Measurements from ENCODE around the gene NPC2. TPM values are rescaled to one million over a fixed set of nuclear protein-coding genes. Genes with fewer than 3 reads are reported as not detected.
A peak's percentile ranks its signal among the peaks of the same experiment; 100 is the strongest.

Gene NPC2
- total and polyA plus RNA-seq, 8 donors: 33.6 to 137 (median 59.1) TPM

- no peak for DNase-seq
- H3K27me3 ChIP-seq: no peaks in the 10 kb centered on the region
- no peak for FAIRE-seq
These were observed 24.6 kb upstream of the NPC2 start for GRCh38 chr14:74517731-74518130.

GRCh38 chr14:74516451-74517160, 23.5 kb upstream of the NPC2 start:
- Histone ChIP-seq H3K27me3 (no peaks in the 10 kb centered on the region), H3K36me3 (no peaks in the 10 kb centered on the region), H3K27ac (no peak overlapping the region), H3K4me3 (no peak overlapping the region), H3K4me1 (no peaks in the 10 kb centered on the region), H3K9me3 (no peaks in the 10 kb centered on the region)
- FAIRE-seq (no peak), ATAC-seq (no peak), DNase-seq (peak in 1 of 6 donors; percentile 22)
- 90 to 97% methylated on average over 10 to 12 of the region's 12 CpGs for WGBS, 2 donors
- intact Hi-C loops (cut with DNase I): no loop called here
- TF ChIP-seq CTCF (IDR thresholded peaks at IDR 0.05): no peak

More at GRCh38 chr14:74517731-74518130, 24.6 kb upstream of the NPC2 start:
- H3K9me3 ChIP-seq: no peaks in the 10 kb centered on the region
- no peak overlapping the region for H3K4me3 ChIP-seq
- ATAC-seq: no peak
- intact Hi-C loops (cut with DNase I): no loop called here
- 83 to 84% methylated on average over 4 of the region's 4 CpGs for WGBS, 2 donors
- no peaks in the 10 kb centered on the region for H3K4me1 ChIP-seq
- H3K36me3 ChIP-seq: no peaks in the 10 kb centered on the region
- no peak for TF ChIP-seq CTCF (IDR thresholded peaks at IDR 0.05)
- H3K27ac ChIP-seq: no peak overlapping the region

GRCh38 chr14:74515891-74516412, 22.8 kb upstream of the NPC2 start:
- ATAC-seq (no peak), FAIRE-seq (no peak), DNase-seq (peak in 1 of 6 donors; percentile 28)
- Histone ChIP-seq H3K27ac (no peak overlapping the region), H3K4me3 (no peak overlapping the region), H3K9me3 (no peaks in the 10 kb centered on the region), H3K36me3 (no peaks in the 10 kb centered on the region), H3K27me3 (no peaks in the 10 kb centered on the region), H3K4me1 (no peaks in the 10 kb centered on the region)
- no peak for TF ChIP-seq CTCF (IDR thresholded peaks at IDR 0.05)
- 88 to 93% methylated on average over 8 of the region's 8 CpGs for WGBS, 2 donors
- intact Hi-C loops (cut with DNase I): no loop called here

GRCh38 chr14:74514471-74514941, 21.4 kb upstream of the NPC2 start:
- Histone ChIP-seq H3K27ac (peak overlapping the region in 1 of 4 donors; percentile 5), H3K9me3 (no peaks in the 10 kb centered on the region), H3K27me3 (no peaks in the 10 kb centered on the region), H3K4me1 (no peaks in the 10 kb centered on the region), H3K36me3 (no peaks in the 10 kb centered on the region), H3K4me3 (no peak overlapping the region)
- 63 to 74% methylated on average over 13 of the region's 13 CpGs for whole genome bisulfite sequencing, 2 donors
- DNase-seq (peak in 1 of 6 donors; percentile 52), FAIRE-seq (no peak), ATAC-seq (peak in 3 of 4 donors; percentile 22 to 65 (median 61))
- no peak for TF ChIP-seq CTCF (IDR thresholded peaks at IDR 0.05)
- intact Hi-C loops (cut with DNase I): no loop called here
